Transverse colon (tissue), 4 donors: ENCODE measurements around the gene HSD17B12. TPM values are rescaled to one million over a fixed set of nuclear protein-coding genes. Genes with fewer than 3 reads are reported as not detected.

Source experiments
- DNase-seq: peaks from one replicate; pipeline ENCODE4 v3.0.0-alpha.2; 2019
- H3K27ac ChIP-seq, 4 donors: fragments of 200-600 bp; sonication (generic); 2 replicates each; pipeline ENCODE4 v1.5.1; 2016 to 2018; ENCODE audit warnings: inconsistent platforms in 4 of 4
- H3K27me3 ChIP-seq: fragments of 200-600 bp; sonication (generic); 2 replicates; pipeline ENCODE4 v1.5.1; 2017; ENCODE audit warnings: inconsistent platforms
- H3K36me3 ChIP-seq, 4 donors: fragments of 200-600 bp; sonication (generic); 2 replicates each; pipeline ENCODE4 v1.5.1; 2017 to 2019; ENCODE audit warnings: inconsistent platforms in 4 of 4
- H3K4me1 ChIP-seq, 4 donors: fragments of 200-600 bp; sonication (generic); 2 replicates each; pipeline ENCODE4 v1.5.1; 2017 to 2020; ENCODE audit warnings: inconsistent platforms in 4 of 4
- H3K4me3 ChIP-seq, 4 donors: fragments of 200-600 bp; sonication (generic); 1 replicate in 1 of 4; 2 replicates in 3 of 4; pipeline versions ENCODE4 v1.5.1 to v1.6.1; 2017 to 2019; ENCODE audit warnings: inconsistent platforms in 4 of 4
- H3K9me3 ChIP-seq, 2 donors: fragments of 200-600 bp; sonication (generic); 2 replicates each; pipeline ENCODE4 v1.5.1; 2017 to 2019; ENCODE audit warnings: inconsistent platforms in 2 of 2
- EP300 ChIP-seq: sonication (generic); formaldehyde crosslinking; IDR thresholded peaks from one replicate; pipeline ENCODE4 v1.6.1; 2017; ENCODE audit warnings: antibody characterized with exemption, low read depth
- POLR2A ChIP-seq: fragments of 450-650 bp; IDR thresholded peaks from one replicate; pipeline ENCODE4 v1.6.1; 2016; ENCODE audit warnings: antibody characterized with exemption, mild to moderate bottlenecking, moderate library complexity
- POLR2AphosphoS5 ChIP-seq, 3 donors: sonication (generic); formaldehyde crosslinking; IDR thresholded peaks; one replicate each; pipeline ENCODE4 v1.6.1; 2016; ENCODE audit warnings: antibody characterized with exemption in 3 of 3
- WGBS, 2 donors: methylation state at CpG; one replicate each; pipeline ENCODE4 v1.1.5; 2018; ENCODE audit warnings: low coverage in 1 of 2; 5-methylcytosine and 5-hydroxymethylcytosine counted together
- in situ Hi-C, 4 donors: fragments of 200-750 bp; cut with MboI; loops; one replicate each; pipeline versions ENCODE4 v1.15.0 to v1.15.1; 2017; ENCODE audit warnings: low sequenced_read_pairs in 3 of 4, low pct_ligation_motif_present in 1 of 4, low pct_unique_long_range_greater_than_20kb in 1 of 4
- intact Hi-C: fragments of 100-400 bp; cut with DNase I; formaldehyde crosslinking; loops from one replicate; pipeline ENCODE4 v1.15.1; 2023; ENCODE audit warnings: low total_unique reads
- total RNA-seq, 4 donors: library from RNA; depleted of rRNA; stranded (reverse); fragments of >200 nt; gene quantifications; one replicate each; pipeline ENCODE4 v1.1.0, GENCODE V29; 2016
- TF ChIP-seq, protein P1 (sequence below), 5 experiments: fragments of 200-600 bp in 3 of 5; fragments of 450-650 bp in 2 of 5; sonication (generic) in 3 of 5; IDR thresholded peaks; 1 replicate in 2 of 5; 2 replicates in 3 of 5; pipeline ENCODE4 v1.5.1; 2016 to 2017; ENCODE audit warnings: antibody characterized with exemption in 5 of 5, inconsistent platforms in 3 of 5, mild to moderate bottlenecking in 2 of 5, moderate library complexity in 1 of 5

HSD17B12 gene
- total RNA-seq, 4 donors from 2014 or later = 33.3 to 65.7 (median 47.1) TPM

GRCh38 chr11:43797866-43798265 is 117.3 kb downstream of the HSD17B12 start:
- 54 to 55% methylated on average over 2 of the region's 2 CpGs for WGBS, 2 donors
- H3K36me3 ChIP-seq = no peaks in the 10 kb centered on the region
- no peak for TF ChIP-seq POLR2A
- TF ChIP-seq POLR2AphosphoS5 (IDR thresholded peaks at IDR 0.05) = no peak
- peaks cover 0 to 8% (median 3%) of the 10 kb centered on the region in 4 donors for H3K4me1 ChIP-seq
- in situ Hi-C loops = no loop called here
- no peaks in the 10 kb centered on the region for H3K27me3 ChIP-seq
- H3K9me3 ChIP-seq = no peaks in the 10 kb centered on the region
- H3K27ac ChIP-seq = no peak overlapping the region
- intact Hi-C loops = no loop called here
- no peak for DNase-seq
- H3K4me3 ChIP-seq = no peak overlapping the region

- TF ChIP-seq POLR2A (no peak), POLR2AphosphoS5 (IDR thresholded peaks at IDR 0.05) (no peak), EP300 (no peak)
- TF ChIP-seq, protein P1, sequence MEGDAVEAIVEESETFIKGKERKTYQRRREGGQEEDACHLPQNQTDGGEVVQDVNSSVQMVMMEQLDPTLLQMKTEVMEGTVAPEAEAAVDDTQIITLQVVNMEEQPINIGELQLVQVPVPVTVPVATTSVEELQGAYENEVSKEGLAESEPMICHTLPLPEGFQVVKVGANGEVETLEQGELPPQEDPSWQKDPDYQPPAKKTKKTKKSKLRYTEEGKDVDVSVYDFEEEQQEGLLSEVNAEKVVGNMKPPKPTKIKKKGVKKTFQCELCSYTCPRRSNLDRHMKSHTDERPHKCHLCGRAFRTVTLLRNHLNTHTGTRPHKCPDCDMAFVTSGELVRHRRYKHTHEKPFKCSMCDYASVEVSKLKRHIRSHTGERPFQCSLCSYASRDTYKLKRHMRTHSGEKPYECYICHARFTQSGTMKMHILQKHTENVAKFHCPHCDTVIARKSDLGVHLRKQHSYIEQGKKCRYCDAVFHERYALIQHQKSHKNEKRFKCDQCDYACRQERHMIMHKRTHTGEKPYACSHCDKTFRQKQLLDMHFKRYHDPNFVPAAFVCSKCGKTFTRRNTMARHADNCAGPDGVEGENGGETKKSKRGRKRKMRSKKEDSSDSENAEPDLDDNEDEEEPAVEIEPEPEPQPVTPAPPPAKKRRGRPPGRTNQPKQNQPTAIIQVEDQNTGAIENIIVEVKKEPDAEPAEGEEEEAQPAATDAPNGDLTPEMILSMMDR (IDR thresholded peaks at IDR 0.05) = no peak
- Histone ChIP-seq H3K27ac (no peak overlapping the region), H3K9me3 (no peaks in the 10 kb centered on the region), H3K36me3 (no peaks in the 10 kb centered on the region), H3K4me1 (peaks cover 0 to 5% (median under 1%) of the 10 kb centered on the region in 4 donors), H3K27me3 (no peaks in the 10 kb centered on the region), H3K4me3 (no peak overlapping the region)
- in situ Hi-C loops = no loop called here
- intact Hi-C loops = no loop called here
- DNase-seq = no peak
Measured at GRCh38 chr11:43802509-43802908, 122.0 kb downstream of the HSD17B12 start.

- WGBS, 2 donors = 79 to 94% methylated on average over 3 of the region's 3 CpGs
- TF ChIP-seq EP300 = no peak
- in situ Hi-C loops = no loop called here
Measured at GRCh38 chr11:43803766-43804165, 123.2 kb downstream of the HSD17B12 start.

DNA sequence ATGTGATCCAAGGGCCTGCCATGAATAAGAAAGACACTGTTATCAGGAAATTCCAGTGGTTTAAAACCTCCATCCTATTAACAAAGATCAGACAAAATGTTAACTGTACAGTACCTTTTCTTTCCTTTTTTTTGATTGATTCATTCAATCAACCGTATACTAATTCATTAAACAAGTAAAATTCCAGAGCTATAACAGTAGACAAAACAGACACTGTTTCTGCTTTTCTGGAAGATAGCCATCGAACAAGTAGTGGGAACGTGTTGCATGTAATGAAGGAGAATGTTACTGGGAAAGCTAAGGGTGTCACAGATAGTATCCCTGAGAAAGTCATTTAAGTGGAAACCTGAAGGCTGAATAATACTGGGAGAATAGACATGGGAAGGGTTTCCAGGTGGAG is 126.4 kb downstream of the HSD17B12 start:
- no peaks in the 10 kb centered on the region for H3K9me3 ChIP-seq
- in situ Hi-C loops = no loop called here
- intact Hi-C loops = no loop called here
- WGBS, 2 donors = 91 to 96% methylated on average over 3 of the region's 3 CpGs
- no peaks in the 10 kb centered on the region for H3K4me1 ChIP-seq
- TF ChIP-seq POLR2A (no peak), POLR2AphosphoS5 (IDR thresholded peaks at IDR 0.05) (no peak), EP300 (no peak)
- TF ChIP-seq, protein P1 (IDR thresholded peaks at IDR 0.05) = no peak
- no peaks in the 10 kb centered on the region for H3K36me3 ChIP-seq
- no peak overlapping the region for H3K4me3 ChIP-seq
- no peak for DNase-seq
- no peaks in the 10 kb centered on the region for H3K27me3 ChIP-seq
- no peak overlapping the region for H3K27ac ChIP-seq

More at GRCh38 chr11:43803766-43804165, 123.2 kb downstream of the HSD17B12 start:
- no peak for DNase-seq
- Histone ChIP-seq H3K9me3 (no peaks in the 10 kb centered on the region), H3K27ac (no peak overlapping the region), H3K4me3 (no peak overlapping the region), H3K4me1 (no peaks in the 10 kb centered on the region), H3K36me3 (no peaks in the 10 kb centered on the region), H3K27me3 (no peaks in the 10 kb centered on the region)
- intact Hi-C loops = no loop called here

DNA sequence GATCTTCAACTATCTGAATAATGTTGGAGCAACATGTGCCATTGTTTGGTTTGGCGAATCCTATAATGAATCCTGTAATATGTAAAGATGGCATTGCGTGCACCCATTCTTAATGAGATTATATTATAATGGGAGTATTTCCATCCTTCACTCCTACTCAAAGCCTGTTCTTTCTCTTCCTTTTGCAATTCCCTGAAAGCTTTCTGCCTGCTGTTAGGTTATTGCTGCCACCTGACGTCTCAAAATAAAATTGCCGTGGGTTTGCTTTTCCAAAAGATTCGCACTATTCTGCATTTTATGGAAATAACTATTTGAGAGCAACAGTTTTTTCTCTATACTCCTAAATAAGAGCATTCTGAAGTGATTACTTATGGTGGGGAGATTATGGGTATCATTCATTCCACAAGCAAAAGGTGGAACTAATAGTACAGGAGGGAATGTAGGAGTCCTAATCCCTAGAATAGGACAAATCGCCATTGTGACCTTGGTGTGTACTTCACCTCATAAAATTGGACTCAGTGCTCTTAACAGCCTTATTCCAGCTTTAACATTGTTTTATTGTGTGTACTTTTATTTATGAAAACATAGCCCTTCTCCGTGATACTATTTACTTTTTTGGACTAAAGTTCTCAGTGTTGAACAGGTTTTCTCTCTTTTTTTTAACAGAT is 130.5 kb downstream of the HSD17B12 start:
- TF ChIP-seq, protein P1 (IDR thresholded peaks at IDR 0.05) = peak in 4 of 5 experiments; percentile 30 to 39 (median 38)
- TF ChIP-seq POLR2AphosphoS5 (IDR thresholded peaks at IDR 0.05) = no peak
- TF ChIP-seq EP300 = no peak
- no peak for TF ChIP-seq POLR2A
- Histone ChIP-seq H3K4me1 (no peaks in the 10 kb centered on the region), H3K27me3 (no peaks in the 10 kb centered on the region), H3K9me3 (no peaks in the 10 kb centered on the region), H3K36me3 (peaks cover 0 to 11% (median under 1%) of the 10 kb centered on the region in 4 donors), H3K4me3 (no peak overlapping the region), H3K27ac (no peak overlapping the region)
- intact Hi-C loops = no loop called here
- in situ Hi-C loops = no loop called here
- 64 to 72% methylated on average over 6 to 7 of the region's 7 CpGs for WGBS, 2 donors
- no peak for DNase-seq
